Endothelial cell of umbilical vein (primary cell): Measurements from ENCODE around the gene PRLHR. TPM values are rescaled to one million over a fixed set of nuclear protein-coding genes. Genes with fewer than 3 reads are reported as not detected.

Experiments used
- BruUV-seq: library from RNA; stranded (reverse); fragments of 400-500 nt; replicated peaks from 2 replicates; lab custom pipeline; 2021; lab: Mats Ljungman, UMichigan
- CTCF ChIA-PET: fragments of 300-600, 350-600 bp; sonication (Branson Sonifier 250); formaldehyde crosslinking; loops from one replicate; lab custom pipeline; 2021; ENCODE audit warnings: antibody characterized with exemption, inconsistent platforms; lab: Charles Lee
- POLR2A ChIA-PET: fragments of 300-600, 350-600 bp; sonication (Branson Sonifier 250); formaldehyde crosslinking; loops from one replicate; lab custom pipeline; 2021; ENCODE audit warnings: antibody characterized with exemption, inconsistent platforms; lab: Charles Lee
- DNase-seq: peaks from one replicate; pipeline ENCODE4 v3.0.0-alpha.2; 2011; ENCODE audit warnings: low read depth, low spot score
- FAIRE-seq: peaks from 2 replicates; lab custom pipeline; 2011; peaks lifted over from hg19 to GRCh38; lab: Jason Lieb, UNC
- H2AFZ ChIP-seq: 2 replicates; pipeline ENCODE4 v1.6.0; 2012; ENCODE audit warnings: low read depth, low read length, control low read depth, inconsistent platforms
- H3K27ac ChIP-seq: 2 replicates; pipeline ENCODE4 v1.5.1; 2011; ENCODE audit warnings: low read depth, mild to moderate bottlenecking, control low read depth, low read length, moderate library complexity; ENCODE audit not compliant: insufficient read depth
- H3K27me3 ChIP-seq, 2 experiments: 2 replicates each; pipeline versions ENCODE4 v1.6.0 to v1.6.1; 2011; ENCODE audit warnings: low read length in 2 of 2, mixed read lengths in 1 of 2; ENCODE audit not compliant: control insufficient read depth in 2 of 2, insufficient read depth in 2 of 2
- H3K36me3 ChIP-seq, 2 experiments: 2 replicates in 1 of 2; 3 replicates in 1 of 2; pipeline ENCODE4 v1.5.1; 2011; ENCODE audit warnings: low read length in 2 of 2, mild to moderate bottlenecking in 1 of 2, moderate library complexity in 1 of 2; ENCODE audit not compliant: control insufficient read depth in 2 of 2, insufficient read depth in 2 of 2; ENCODE audit errors: extremely low read depth in 1 of 2
- H3K4me1 ChIP-seq: 3 replicates; pipeline ENCODE4 v1.5.1; 2011; ENCODE audit warnings: mild to moderate bottlenecking, low read length; ENCODE audit not compliant: control insufficient read depth, insufficient read depth; ENCODE audit errors: extremely low read depth
- H3K4me2 ChIP-seq: 2 replicates; pipeline ENCODE4 v1.6.1; 2011; ENCODE audit warnings: low read length, control low read depth, mixed read lengths; ENCODE audit not compliant: insufficient read depth
- H3K4me3 ChIP-seq, 3 experiments: fragments of 200-600 bp in 1 of 3; sonication (generic), shearing (Covaris generic) in 1 of 3; replicated peaks in 1 of 3; 2 replicates each; pipeline ENCODE4 v1.5.1; 2011 to 2016; ENCODE audit warnings: control low read depth in 3 of 3, low read length in 3 of 3, mild to moderate bottlenecking in 2 of 3, inconsistent platforms in 1 of 3, low read depth in 1 of 3, moderate library complexity in 1 of 3; ENCODE audit not compliant: insufficient read depth in 1 of 3
- H3K79me2 ChIP-seq: 2 replicates; pipeline ENCODE4 v1.6.0; 2012; ENCODE audit warnings: low read length, inconsistent platforms; ENCODE audit not compliant: control insufficient read depth, insufficient read depth
- H3K9ac ChIP-seq: replicated peaks from 2 replicates; pipeline ENCODE3; 2011; ENCODE audit warnings: low read length, control low read depth; ENCODE audit not compliant: insufficient read depth; ENCODE audit errors: extremely low read depth
- H3K9me1 ChIP-seq: replicated peaks from 3 replicates; pipeline ENCODE4 v1.6.0; 2011; ENCODE audit warnings: mild to moderate bottlenecking, low read length; ENCODE audit not compliant: control insufficient read depth, insufficient read depth; ENCODE audit errors: extremely low read depth
- H3K9me3 ChIP-seq: replicated peaks from 2 replicates; pipeline ENCODE4 v1.5.1; 2012; ENCODE audit warnings: low read length, inconsistent platforms; ENCODE audit not compliant: control insufficient read depth, insufficient read depth
- H4K20me1 ChIP-seq: replicated peaks from 2 replicates; pipeline ENCODE3; 2011; ENCODE audit warnings: mild to moderate bottlenecking, low read length; ENCODE audit not compliant: control insufficient read depth, insufficient read depth; ENCODE audit errors: extremely low read depth
- FOS ChIP-seq: IDR thresholded peaks from 2 replicates; pipeline ENCODE4 v1.6.1; 2011; ENCODE audit warnings: mild to moderate bottlenecking, low read length, moderate library complexity, borderline replicate concordance; ENCODE audit not compliant: insufficient read depth
- JUN ChIP-seq: IDR thresholded peaks from 2 replicates; pipeline ENCODE4 v1.6.1; 2011; ENCODE audit warnings: borderline replicate concordance, low read depth; ENCODE audit not compliant: insufficient read length, insufficient read depth
- MAX ChIP-seq: IDR thresholded peaks from 2 replicates; pipeline ENCODE4 v1.6.1; 2011; ENCODE audit not compliant: insufficient read depth, insufficient read length
- POLR2A ChIP-seq: IDR thresholded peaks from 2 replicates; pipeline ENCODE4 v1.6.1; 2012; ENCODE audit warnings: low read depth, mild to moderate bottlenecking, control low read depth, low read length
- POLR2AphosphoS5 ChIP-seq: IDR thresholded peaks from 2 replicates; pipeline ENCODE4 v1.6.1; 2012; ENCODE audit warnings: low read depth, mild to moderate bottlenecking, control low read depth, low read length, moderate library complexity; ENCODE audit not compliant: insufficient read depth
- dilution Hi-C: fragments of 300-500 bp; cut with MboI; formaldehyde crosslinking; loops from one replicate; pipeline ENCODE4 v1.15.0; 2019; ENCODE audit warnings: low sequenced_read_pairs; ENCODE audit not compliant: extremely low pct_ligation_motif_present
- intact Hi-C: fragments of 100-400 bp; cut with micrococcal nuclease; formaldehyde crosslinking; loops from one replicate; pipeline ENCODE4 v1.10.0; 2022
- polyA plus RNA-seq, 4 experiments: library from polyadenylated mRNA; depleted of rRNA in 3 of 4; stranded (reverse) in 3 of 4; unstranded in 1 of 4; fragments of >200 nt; gene quantifications; 2 replicates each; pipeline versions ENCODE4 v1.2.1 to v1.2.3, GENCODE V29; 2011 to 2012; ENCODE audit warnings: missing spikeins in 1 of 4
- total RNA-seq: library from RNA; stranded (reverse); gene quantifications from 2 replicates; pipeline ENCODE4 v1.2.3, GENCODE V29; 2021

PRLHR gene
- total and polyA plus RNA-seq, 2 donors (not counting 3 experiments of a cell fraction or from before 2014, with no cell fraction given), result not detected

GRCh38 chr10:118562851-118563250 lies 32.6 kb downstream of the PRLHR start:
- H3K4me1 ChIP-seq, result peaks cover 3% of the 10 kb centered on the region
- dilution Hi-C loops, result no loop called here
- H2AFZ ChIP-seq, result no peak overlapping the region
- CTCF ChIA-PET, result interaction anchor here (8.3 kb wide), 1 partner anchor 158 kb away, joined by 168 read pairs; no protein-coding TSS in a partner anchor
- TF ChIP-seq FOS, result no peak
- no peak for TF ChIP-seq POLR2AphosphoS5
- no peak for TF ChIP-seq MAX
- no peak for TF ChIP-seq POLR2A
- no peak for TF ChIP-seq JUN
- peaks cover 2 to 5% of the 10 kb centered on the region in 2 experiments for H3K27me3 ChIP-seq
- no peaks in the 10 kb centered on the region for H3K9me1 ChIP-seq
- no peaks in the 10 kb centered on the region for H3K9me3 ChIP-seq
- no peaks in the 10 kb centered on the region for H4K20me1 ChIP-seq
- H3K9ac ChIP-seq, result no peak overlapping the region
- FAIRE-seq, result no peak
- DNase-seq, result no peak
- no peaks in the 10 kb centered on the region for H3K36me3 ChIP-seq
- intact Hi-C loops, result no loop called here
- no TSS peak for BruUV-seq
- no peak overlapping the region for H3K4me2 ChIP-seq
- POLR2A ChIA-PET, result no interaction called here
- no peaks in the 10 kb centered on the region for H3K79me2 ChIP-seq
- no peak overlapping the region for H3K27ac ChIP-seq
- H3K4me3 ChIP-seq, result no peak overlapping the region

- ChIA-PET POLR2A (no interaction called here), CTCF (interaction anchor here (1.1 to 2.7 kb wide), 5 partner anchors 10 to 292 kb away, joined by 3 to 22 read pairs (median 4); no protein-coding TSS in a partner anchor)
- Histone ChIP-seq H3K4me2 (no peak overlapping the region), H3K27ac (no peak overlapping the region), H3K79me2 (no peaks in the 10 kb centered on the region), H3K36me3 (no peaks in the 10 kb centered on the region), H2AFZ (no peak overlapping the region), H3K9me1 (peaks cover 2% of the 10 kb centered on the region), H4K20me1 (no peaks in the 10 kb centered on the region), H3K9me3 (no peaks in the 10 kb centered on the region), H3K4me1 (peaks cover 8% of the 10 kb centered on the region), H3K27me3 (peaks cover 0 to 3% of the 10 kb centered on the region in 2 experiments), H3K9ac (no peak overlapping the region), H3K4me3 (no peak overlapping the region)
- FAIRE-seq (peak; percentile 74), DNase-seq (peak; percentile 62)
- BruUV-seq, result no TSS peak
- TF ChIP-seq JUN, result no peak
- intact Hi-C loops (no loop called here), dilution Hi-C loops (no loop called here)
Observed at GRCh38 chr10:118557946-118558345, 37.5 kb downstream of the PRLHR start.
